Lung (tissue), 12 donors: ENCODE data around the gene BEST4. TPM values are rescaled to one million over a fixed set of nuclear protein-coding genes. Genes with fewer than 3 reads are reported as not detected.

ENCODE experiments used
- ATAC-seq: fragments of 200-7000 bp; cut with Tn5 transposase; one replicate; pipeline ENCODE4 v1.9.1; 2020; ENCODE audit warnings: moderate number of reproducible peaks; ENCODE audit not compliant: insufficient read depth, low FRiP score
- DNase-seq, 3 donors: peaks; one replicate each; pipeline ENCODE4 v3.0.0-alpha.2; 2013 to 2017
- H3K27ac ChIP-seq, 2 donors: one replicate each; pipeline ENCODE4 v1.5.1; 2013; ENCODE audit warnings: mild to moderate bottlenecking in 2 of 2, moderate library complexity in 2 of 2, control low read depth in 1 of 2, inconsistent platforms in 1 of 2, low read depth in 1 of 2, low read length in 1 of 2
- H3K27me3 ChIP-seq, 3 donors: one replicate each; pipeline ENCODE4 v1.5.1; 2013; ENCODE audit warnings: low read length in 2 of 3; ENCODE audit not compliant: control insufficient read depth in 3 of 3, insufficient read depth in 3 of 3
- H3K36me3 ChIP-seq, 4 donors: one replicate each; pipeline ENCODE4 v1.5.1; 2013; ENCODE audit warnings: low read length in 4 of 4, mild to moderate bottlenecking in 1 of 4, moderate library complexity in 1 of 4; ENCODE audit not compliant: control insufficient read depth in 4 of 4, insufficient read depth in 4 of 4
- H3K4me1 ChIP-seq, 5 donors: one replicate each; pipeline ENCODE4 v1.5.1; 2013; ENCODE audit warnings: low read length in 5 of 5, mild to moderate bottlenecking in 2 of 5, moderate library complexity in 1 of 5; ENCODE audit not compliant: control insufficient read depth in 5 of 5, insufficient read depth in 5 of 5
- H3K4me3 ChIP-seq: one replicate; pipeline ENCODE4 v1.5.1; 2013; ENCODE audit warnings: mild to moderate bottlenecking, control low read depth, moderate library complexity
- H3K9ac ChIP-seq, 2 donors: one replicate each; pipeline ENCODE4 v1.5.1; 2013; ENCODE audit warnings: low read length in 2 of 2, control low read depth in 1 of 2; ENCODE audit not compliant: insufficient read depth in 1 of 2
- H3K9me3 ChIP-seq, 4 donors: one replicate each; pipeline ENCODE4 v1.5.1; 2013; ENCODE audit warnings: low read length in 3 of 4, mild to moderate bottlenecking in 1 of 4, moderate library complexity in 1 of 4; ENCODE audit not compliant: control insufficient read depth in 4 of 4, insufficient read depth in 3 of 4
- WGBS, 2 donors: extraction: QIAGEN DNeasy Blood & Tissue Kit; methylation state at CpG; one replicate each; pipeline ENCODE4 v1.1.7; 2013; 5-methylcytosine and 5-hydroxymethylcytosine counted together
- polyA plus RNA-seq, 2 donors: library from polyadenylated mRNA; stranded (reverse); fragments of 200-250 nt; gene quantifications; one replicate each; pipeline ENCODE4 v1.2.1, GENCODE V29; 2013
- total RNA-seq, 2 donors: library from RNA; depleted of rRNA in 1 of 2; stranded (reverse); fragments of >200 nt in 1 of 2; gene quantifications; one replicate each; pipeline ENCODE4 v1.2.1, GENCODE V29; 2014 to 2021
- TF ChIP-seq, protein P1 (sequence below): IDR thresholded peaks from 2 replicates; pipeline ENCODE4 v1.5.1; 2012; ENCODE audit warnings: mild to moderate bottlenecking; ENCODE audit errors: control extremely low read depth, extremely low read depth
- donor health status: control.
- donor health status: control.
- donor health status: Bipolar disorder and iron deficiency.
- donor health status: healthy.
- donor health status: DM: yes; HTN: yes; CAD: no.

Gene BEST4
- total and polyA plus RNA-seq, 4 donors: 0.23 to 1.4 (median 0.56) TPM

DNA sequence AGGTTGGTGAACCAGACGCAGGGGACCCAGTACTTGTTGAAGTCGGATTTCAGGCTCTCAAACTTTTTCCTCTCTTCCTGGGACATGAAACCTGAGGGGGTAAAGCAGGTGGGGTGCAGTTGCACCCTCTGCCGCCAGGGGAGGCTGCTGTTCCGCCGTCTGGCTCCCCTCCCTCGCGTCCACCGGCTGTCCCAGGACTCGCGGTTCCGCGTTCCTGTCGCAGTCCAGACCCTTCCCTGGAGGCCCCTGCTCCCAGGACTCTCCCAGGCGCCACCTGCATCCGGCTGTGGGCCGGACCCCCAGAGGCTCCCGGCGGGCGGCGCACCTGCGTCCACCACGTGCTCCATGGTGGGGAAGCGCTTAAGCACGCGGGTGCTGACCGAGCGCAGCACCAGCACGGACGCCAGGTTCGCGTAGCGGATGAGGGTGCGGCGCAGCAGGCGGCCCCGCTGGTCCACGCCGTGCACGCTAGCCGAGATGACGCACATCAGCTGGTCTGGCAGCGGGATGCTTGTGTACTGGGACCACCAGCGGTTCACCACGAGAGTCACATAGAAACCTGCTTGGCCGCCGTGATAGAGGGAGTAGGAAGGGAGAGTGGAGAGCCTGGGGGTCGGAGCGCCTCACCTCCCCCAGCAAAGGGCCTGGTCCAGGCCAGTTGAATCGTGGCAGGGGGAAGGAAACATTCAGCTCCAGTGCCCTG is 1.7 kb downstream of the BEST4 start:
- peaks cover 0 to 2% (median 0%) of the 10 kb centered on the region in 4 donors for H3K36me3 ChIP-seq
- peak overlapping the region in 1 of 2 donors; percentile 66 for H3K27ac ChIP-seq
- no peaks in the 10 kb centered on the region for H3K9me3 ChIP-seq
- peak; percentile 64 to 78 (median 78) for DNase-seq
- TF ChIP-seq, protein P1, sequence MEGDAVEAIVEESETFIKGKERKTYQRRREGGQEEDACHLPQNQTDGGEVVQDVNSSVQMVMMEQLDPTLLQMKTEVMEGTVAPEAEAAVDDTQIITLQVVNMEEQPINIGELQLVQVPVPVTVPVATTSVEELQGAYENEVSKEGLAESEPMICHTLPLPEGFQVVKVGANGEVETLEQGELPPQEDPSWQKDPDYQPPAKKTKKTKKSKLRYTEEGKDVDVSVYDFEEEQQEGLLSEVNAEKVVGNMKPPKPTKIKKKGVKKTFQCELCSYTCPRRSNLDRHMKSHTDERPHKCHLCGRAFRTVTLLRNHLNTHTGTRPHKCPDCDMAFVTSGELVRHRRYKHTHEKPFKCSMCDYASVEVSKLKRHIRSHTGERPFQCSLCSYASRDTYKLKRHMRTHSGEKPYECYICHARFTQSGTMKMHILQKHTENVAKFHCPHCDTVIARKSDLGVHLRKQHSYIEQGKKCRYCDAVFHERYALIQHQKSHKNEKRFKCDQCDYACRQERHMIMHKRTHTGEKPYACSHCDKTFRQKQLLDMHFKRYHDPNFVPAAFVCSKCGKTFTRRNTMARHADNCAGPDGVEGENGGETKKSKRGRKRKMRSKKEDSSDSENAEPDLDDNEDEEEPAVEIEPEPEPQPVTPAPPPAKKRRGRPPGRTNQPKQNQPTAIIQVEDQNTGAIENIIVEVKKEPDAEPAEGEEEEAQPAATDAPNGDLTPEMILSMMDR: peak; percentile 89
- H3K4me3 ChIP-seq: no peak overlapping the region
- no peaks in the 10 kb centered on the region for H3K27me3 ChIP-seq
- 4 to 7% methylated on average over 49 of the region's 49 CpGs for WGBS, 2 donors
- H3K9ac ChIP-seq: no peak overlapping the region
- H3K4me1 ChIP-seq: peaks cover 5 to 30% (median 8%) of the 10 kb centered on the region in 5 donors
- peak; percentile 68 for ATAC-seq

DNA sequence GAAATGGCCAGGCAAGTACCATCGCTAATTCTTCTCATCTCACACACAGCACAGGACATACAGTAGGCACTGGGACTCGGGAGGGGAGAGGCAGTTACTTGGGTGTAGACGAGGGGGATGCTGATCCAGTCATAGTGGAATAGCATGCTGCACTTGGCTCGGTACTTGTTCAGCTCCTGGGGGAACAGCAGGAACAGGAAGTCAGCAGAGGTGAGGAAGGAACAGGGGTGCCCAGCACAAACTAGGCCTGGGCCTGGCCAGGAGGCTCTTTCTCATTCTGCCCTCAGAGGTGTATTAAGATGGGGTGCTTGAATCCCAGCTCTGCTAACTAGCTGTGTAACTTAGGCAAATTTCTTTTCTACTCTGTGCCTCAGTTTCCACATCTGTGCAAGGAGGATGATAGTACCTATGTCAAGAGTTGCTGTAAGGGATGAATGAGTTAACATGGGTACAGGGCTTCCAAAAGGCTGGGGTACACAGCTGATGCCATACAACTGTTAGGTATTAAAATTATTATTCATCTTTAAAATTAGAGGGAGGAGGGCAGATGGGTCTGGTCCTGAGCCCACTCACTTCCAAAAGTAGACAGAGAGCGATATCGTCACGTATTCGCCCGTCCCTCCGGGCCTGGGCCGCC is 2.4 kb downstream of the BEST4 start:
- no peak for ATAC-seq
- Histone ChIP-seq H3K27me3 (no peaks in the 10 kb centered on the region), H3K27ac (no peak overlapping the region), H3K4me1 (peaks cover 5 to 30% (median 8%) of the 10 kb centered on the region in 5 donors), H3K9me3 (no peaks in the 10 kb centered on the region), H3K36me3 (peaks cover 0 to 7% (median 5%) of the 10 kb centered on the region in 4 donors), H3K4me3 (no peak overlapping the region), H3K9ac (no peak overlapping the region)
- TF ChIP-seq, protein P1: no peak
- DNase-seq: no peak
- WGBS, 2 donors: 29 to 41% methylated on average over 11 of the region's 11 CpGs

DNA sequence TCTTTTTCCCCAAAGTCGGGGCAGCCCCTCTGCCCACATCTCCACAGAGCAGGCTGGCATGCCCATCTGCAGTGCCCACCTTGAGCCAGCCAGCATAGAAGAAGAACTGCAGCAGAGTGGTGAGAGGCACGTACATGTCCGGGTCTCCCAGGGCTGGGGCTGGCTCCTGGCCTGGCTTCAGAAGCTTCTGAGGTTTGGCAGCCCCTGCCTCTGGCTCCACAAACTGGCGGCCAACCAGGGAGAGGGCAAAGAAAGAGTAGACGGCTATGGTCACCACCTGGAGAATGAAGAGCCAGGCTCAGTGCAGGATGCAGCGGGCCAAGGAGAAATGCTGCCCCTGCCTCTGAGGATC is 3.0 kb downstream of the BEST4 start:
- DNase-seq: no peak
- Histone ChIP-seq H3K4me3 (no peak overlapping the region), H3K9me3 (no peaks in the 10 kb centered on the region), H3K9ac (no peak overlapping the region), H3K27me3 (no peaks in the 10 kb centered on the region), H3K36me3 (peaks cover 0 to 12% (median 6%) of the 10 kb centered on the region in 4 donors), H3K27ac (no peak overlapping the region), H3K4me1 (peaks cover 5 to 30% (median 8%) of the 10 kb centered on the region in 5 donors)
- ATAC-seq: no peak
- WGBS, 2 donors: 87 to 96% methylated on average over 6 of the region's 6 CpGs
- TF ChIP-seq, protein P1: no peak
